Mesendoderm (in vitro differentiated cells): ENCODE results near the gene EZH2.

Experiments
- DNase-seq: peaks from one replicate; pipeline ENCODE4 v3.0.0; 2013
- H2AK5ac ChIP-seq: 2 replicates; pipeline ENCODE4 v1.6.1; 2013; ENCODE audit warnings: low read length, inconsistent platforms
- H2BK120ac ChIP-seq: 2 replicates; pipeline ENCODE4 v1.6.1; 2013; ENCODE audit warnings: low read depth, mild to moderate bottlenecking, low read length, moderate library complexity, mixed read lengths
- H2BK15ac ChIP-seq: replicated peaks from 2 replicates; pipeline ENCODE4 v1.6.1; 2013; ENCODE audit warnings: low read depth, mild to moderate bottlenecking, moderate library complexity
- H2BK5ac ChIP-seq: 2 replicates; pipeline ENCODE4 v1.6.1; 2013; ENCODE audit warnings: low read length, inconsistent platforms
- H3K18ac ChIP-seq: 2 replicates; pipeline ENCODE4 v1.6.1; 2013; ENCODE audit warnings: mild to moderate bottlenecking, low read length, mixed read lengths
- H3K23ac ChIP-seq: one replicate; pipeline ENCODE4 v1.6.1; 2013; ENCODE audit warnings: low read length
- H3K27ac ChIP-seq: 2 replicates; pipeline ENCODE4 v1.5.1; 2013; ENCODE audit warnings: low read depth, mild to moderate bottlenecking, inconsistent platforms, low read length, moderate library complexity
- H3K27me3 ChIP-seq: 2 replicates; pipeline ENCODE4 v1.6.1; 2013; ENCODE audit warnings: low read length, control low read depth, mild to moderate bottlenecking, inconsistent platforms; ENCODE audit not compliant: insufficient read depth, poor library complexity
- H3K36me3 ChIP-seq: 2 replicates; pipeline ENCODE4 v1.6.1; 2013; ENCODE audit warnings: low read length, inconsistent platforms; ENCODE audit not compliant: control insufficient read depth, insufficient read depth
- H3K4ac ChIP-seq: one replicate; pipeline ENCODE4 v1.6.1; 2013; ENCODE audit warnings: low read depth, mild to moderate bottlenecking, low read length, moderate library complexity
- H3K4me1 ChIP-seq: 2 replicates; pipeline ENCODE4 v1.6.1; 2013; ENCODE audit warnings: low read depth, low read length, inconsistent platforms; ENCODE audit not compliant: control insufficient read depth
- H3K4me2 ChIP-seq: 2 replicates; pipeline ENCODE4 v1.6.1; 2013; ENCODE audit warnings: low read length
- H3K4me3 ChIP-seq: 2 replicates; pipeline ENCODE4 v1.5.1; 2013; ENCODE audit warnings: mild to moderate bottlenecking, low read length
- H3K56ac ChIP-seq: one replicate; pipeline ENCODE4 v1.6.1; 2013; ENCODE audit warnings: low read length
- H3K79me1 ChIP-seq: 2 replicates; pipeline ENCODE4 v1.6.1; 2013; ENCODE audit warnings: low read length, inconsistent platforms
- H3K79me2 ChIP-seq: 2 replicates; pipeline ENCODE4 v1.6.1; 2013; ENCODE audit warnings: mild to moderate bottlenecking, low read length; ENCODE audit not compliant: control insufficient read depth, insufficient read depth
- H3K9ac ChIP-seq: 2 replicates; pipeline ENCODE4 v1.6.1; 2013; ENCODE audit warnings: low read length, inconsistent platforms
- H4K5ac ChIP-seq: one replicate; pipeline ENCODE4 v1.6.1; 2013; ENCODE audit warnings: low read length
- H4K8ac ChIP-seq: one replicate; pipeline ENCODE4 v1.6.1; 2013; ENCODE audit warnings: low read depth, mild to moderate bottlenecking, control low read depth, low read length, moderate library complexity
- WGBS: extraction: QIAGEN DNeasy Blood & Tissue Kit; methylation state at CpG from one replicate; pipeline ENCODE4 v1.1.7; 2013; ENCODE audit warnings: low lambda C conversion rate, missing lambda C conversion rate; ENCODE audit not compliant: insufficient coverage; ENCODE audit errors: extremely low coverage; 5-methylcytosine and 5-hydroxymethylcytosine counted together

Gene EZH2

GRCh38 chr7:148925836-148926235 lies 41.7 kb upstream of the EZH2 start:
- Histone ChIP-seq H3K23ac (no peak overlapping the region), H3K9ac (no peak overlapping the region), H2BK5ac (no peak overlapping the region), H2BK120ac (no peak overlapping the region), H3K56ac (no peak overlapping the region), H3K4me3 (no peak overlapping the region), H3K4me2 (no peak overlapping the region), H3K27ac (no peak overlapping the region), H2AK5ac (no peak overlapping the region), H4K5ac (no peak overlapping the region), H3K27me3 (no peaks in the 10 kb centered on the region), H3K4ac (no peak overlapping the region), H2BK15ac (no peak overlapping the region), H3K79me2 (no peaks in the 10 kb centered on the region), H3K4me1 (no peaks in the 10 kb centered on the region), H3K79me1 (no peaks in the 10 kb centered on the region), H4K8ac (no peak overlapping the region), H3K36me3 (no peaks in the 10 kb centered on the region), H3K18ac (no peak overlapping the region)
- no peak for DNase-seq
- no CpG with 5 or more reads among the region's 9 CpGs for WGBS

- H3K79me1 ChIP-seq = no peaks in the 10 kb centered on the region
- H3K23ac ChIP-seq = no peak overlapping the region
- no peaks in the 10 kb centered on the region for H3K79me2 ChIP-seq
- no peak overlapping the region for H3K4me3 ChIP-seq
- no peaks in the 10 kb centered on the region for H3K36me3 ChIP-seq
- H3K9ac ChIP-seq = no peak overlapping the region
- no peak overlapping the region for H3K56ac ChIP-seq
- H3K4me1 ChIP-seq = no peaks in the 10 kb centered on the region
- H3K18ac ChIP-seq = no peak overlapping the region
- H2BK5ac ChIP-seq = no peak overlapping the region
- no peak overlapping the region for H4K5ac ChIP-seq
- H2AK5ac ChIP-seq = no peak overlapping the region
- no peak overlapping the region for H3K27ac ChIP-seq
- H2BK15ac ChIP-seq = no peak overlapping the region
- WGBS = no CpG with 5 or more reads among the region's 5 CpGs
- H3K4ac ChIP-seq = no peak overlapping the region
- no peak overlapping the region for H4K8ac ChIP-seq
- DNase-seq = no peak
- H2BK120ac ChIP-seq = no peak overlapping the region
- no peak overlapping the region for H3K4me2 ChIP-seq
- no peaks in the 10 kb centered on the region for H3K27me3 ChIP-seq
These were observed 39.9 kb upstream of the EZH2 start for GRCh38 chr7:148924011-148924410.

GRCh38 chr7:148921806-148922205 lies 37.7 kb upstream of the EZH2 start:
- no peak overlapping the region for H2BK120ac ChIP-seq

GRCh38 chr7:148921189-148921588 lies 37.1 kb upstream of the EZH2 start:
- Histone ChIP-seq H3K4me3 (no peak overlapping the region), H2BK15ac (no peak overlapping the region), H3K18ac (no peak overlapping the region), H2BK120ac (no peak overlapping the region), H2AK5ac (no peak overlapping the region), H4K5ac (no peak overlapping the region), H3K9ac (no peak overlapping the region), H3K79me1 (no peaks in the 10 kb centered on the region), H3K4me1 (no peaks in the 10 kb centered on the region), H3K36me3 (no peaks in the 10 kb centered on the region), H4K8ac (no peak overlapping the region), H3K56ac (no peak overlapping the region), H3K79me2 (no peaks in the 10 kb centered on the region), H3K4ac (no peak overlapping the region), H2BK5ac (no peak overlapping the region), H3K27me3 (no peaks in the 10 kb centered on the region), H3K27ac (no peak overlapping the region), H3K4me2 (no peak overlapping the region), H3K23ac (no peak overlapping the region)
- DNase-seq = peak; percentile 22
- no CpG with 5 or more reads among the region's 5 CpGs for WGBS

More at GRCh38 chr7:148921806-148922205, 37.7 kb upstream of the EZH2 start:
- Histone ChIP-seq H3K56ac (no peak overlapping the region), H3K36me3 (no peaks in the 10 kb centered on the region), H2AK5ac (no peak overlapping the region), H3K9ac (no peak overlapping the region), H3K23ac (no peak overlapping the region), H3K79me2 (no peaks in the 10 kb centered on the region), H2BK5ac (no peak overlapping the region), H4K8ac (no peak overlapping the region), H3K4me1 (no peaks in the 10 kb centered on the region), H2BK15ac (no peak overlapping the region), H4K5ac (no peak overlapping the region), H3K4ac (no peak overlapping the region), H3K27me3 (no peaks in the 10 kb centered on the region), H3K79me1 (no peaks in the 10 kb centered on the region), H3K4me2 (no peak overlapping the region), H3K4me3 (no peak overlapping the region), H3K27ac (no peak overlapping the region), H3K18ac (no peak overlapping the region)
- no CpG with 5 or more reads among the region's 6 CpGs for WGBS
- no peak for DNase-seq

- no peak overlapping the region for H3K9ac ChIP-seq
- no peak overlapping the region for H3K23ac ChIP-seq
- no peak overlapping the region for H4K5ac ChIP-seq
- H3K27me3 ChIP-seq = no peaks in the 10 kb centered on the region
- no peaks in the 10 kb centered on the region for H3K79me1 ChIP-seq
- no peak overlapping the region for H2BK15ac ChIP-seq
- no peak for DNase-seq
- no peak overlapping the region for H3K18ac ChIP-seq
- no peak overlapping the region for H2AK5ac ChIP-seq
- no peak overlapping the region for H2BK5ac ChIP-seq
- H3K79me2 ChIP-seq = no peaks in the 10 kb centered on the region
- H4K8ac ChIP-seq = no peak overlapping the region
- H3K4me2 ChIP-seq = no peak overlapping the region
- no peak overlapping the region for H3K27ac ChIP-seq
- no peak overlapping the region for H3K4me3 ChIP-seq
- no peak overlapping the region for H2BK120ac ChIP-seq
- H3K36me3 ChIP-seq = no peaks in the 10 kb centered on the region
- no peak overlapping the region for H3K56ac ChIP-seq
- no peaks in the 10 kb centered on the region for H3K4me1 ChIP-seq
- no peak overlapping the region for H3K4ac ChIP-seq
- WGBS = no CpG with 5 or more reads among the region's 6 CpGs
These were observed 35.8 kb upstream of the EZH2 start for GRCh38 chr7:148919859-148920258.

GRCh38 chr7:148918058-148918596 lies 34.0 kb upstream of the EZH2 start:
- Histone ChIP-seq H3K4me1 (no peaks in the 10 kb centered on the region), H3K27ac (no peak overlapping the region), H3K4me3 (no peak overlapping the region), H3K79me2 (no peaks in the 10 kb centered on the region), H2BK15ac (no peak overlapping the region), H2BK120ac (no peak overlapping the region), H2AK5ac (no peak overlapping the region), H3K27me3 (no peaks in the 10 kb centered on the region), H3K18ac (no peak overlapping the region), H3K56ac (no peak overlapping the region), H4K8ac (no peak overlapping the region), H4K5ac (no peak overlapping the region), H3K23ac (no peak overlapping the region), H3K36me3 (no peaks in the 10 kb centered on the region), H2BK5ac (no peak overlapping the region), H3K79me1 (no peaks in the 10 kb centered on the region), H3K4ac (no peak overlapping the region), H3K4me2 (no peak overlapping the region), H3K9ac (no peak overlapping the region)
- WGBS = no CpG with 5 or more reads among the region's 10 CpGs
- no peak for DNase-seq
